GM04503 (cell line): Measurements from ENCODE around the gene RTBDN.
A peak's percentile ranks its signal among the peaks of the same experiment; 100 is the strongest.

Source experiments
- DNase-seq: peaks from one replicate; pipeline ENCODE4 v3.0.0-alpha.2; 2012; ENCODE audit warnings: low read depth

Gene RTBDN

DNA sequence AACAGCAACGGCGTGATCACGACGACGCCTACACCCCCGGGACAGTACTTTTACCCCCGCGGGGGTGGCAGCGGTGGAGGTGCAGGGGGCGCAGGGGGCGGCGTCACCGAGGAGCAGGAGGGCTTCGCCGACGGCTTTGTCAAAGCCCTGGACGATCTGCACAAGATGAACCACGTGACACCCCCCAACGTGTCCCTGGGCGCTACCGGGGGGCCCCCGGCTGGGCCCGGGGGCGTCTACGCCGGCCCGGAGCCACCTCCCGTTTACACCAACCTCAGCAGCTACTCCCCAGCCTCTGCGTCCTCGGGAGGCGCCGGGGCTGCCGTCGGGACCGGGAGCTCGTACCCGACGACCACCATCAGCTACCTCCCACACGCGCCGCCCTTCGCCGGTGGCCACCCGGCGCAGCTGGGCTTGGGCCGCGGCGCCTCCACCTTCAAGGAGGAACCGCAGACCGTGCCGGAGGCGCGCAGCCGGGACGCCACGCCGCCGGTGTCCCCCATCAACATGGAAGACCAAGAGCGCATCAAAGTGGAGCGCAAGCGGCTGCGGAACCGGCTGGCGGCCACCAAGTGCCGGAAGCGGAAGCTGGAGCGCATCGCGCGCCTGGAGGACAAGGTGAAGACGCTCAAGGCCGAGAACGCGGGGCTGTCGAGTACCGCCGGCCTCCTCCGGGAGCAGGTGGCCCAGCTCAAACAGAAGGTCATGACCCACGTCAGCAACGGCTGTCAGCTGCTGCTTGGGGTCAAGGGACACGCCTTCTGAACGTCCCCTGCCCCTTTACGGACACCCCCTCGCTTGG lies 42.1 kb downstream of the RTBDN start:
- DNase-seq, result no peak

GRCh38 chr19:12791345-12792050 lies 42.9 kb downstream of the RTBDN start, which contains the start of gene JUNB:
TSS of gene JUNB (plus strand) at chr19:12791486. CDS start at chr19:12791772, 286 bp downstream.
- peak; percentile 71 for DNase-seq

GRCh38 chr19:12790628-12791344 lies 43.6 kb downstream of the RTBDN start:
- no peak for DNase-seq

- peak; percentile 75 for DNase-seq
These were observed 44.3 kb downstream of the RTBDN start for GRCh38 chr19:12789904-12790619.

DNA sequence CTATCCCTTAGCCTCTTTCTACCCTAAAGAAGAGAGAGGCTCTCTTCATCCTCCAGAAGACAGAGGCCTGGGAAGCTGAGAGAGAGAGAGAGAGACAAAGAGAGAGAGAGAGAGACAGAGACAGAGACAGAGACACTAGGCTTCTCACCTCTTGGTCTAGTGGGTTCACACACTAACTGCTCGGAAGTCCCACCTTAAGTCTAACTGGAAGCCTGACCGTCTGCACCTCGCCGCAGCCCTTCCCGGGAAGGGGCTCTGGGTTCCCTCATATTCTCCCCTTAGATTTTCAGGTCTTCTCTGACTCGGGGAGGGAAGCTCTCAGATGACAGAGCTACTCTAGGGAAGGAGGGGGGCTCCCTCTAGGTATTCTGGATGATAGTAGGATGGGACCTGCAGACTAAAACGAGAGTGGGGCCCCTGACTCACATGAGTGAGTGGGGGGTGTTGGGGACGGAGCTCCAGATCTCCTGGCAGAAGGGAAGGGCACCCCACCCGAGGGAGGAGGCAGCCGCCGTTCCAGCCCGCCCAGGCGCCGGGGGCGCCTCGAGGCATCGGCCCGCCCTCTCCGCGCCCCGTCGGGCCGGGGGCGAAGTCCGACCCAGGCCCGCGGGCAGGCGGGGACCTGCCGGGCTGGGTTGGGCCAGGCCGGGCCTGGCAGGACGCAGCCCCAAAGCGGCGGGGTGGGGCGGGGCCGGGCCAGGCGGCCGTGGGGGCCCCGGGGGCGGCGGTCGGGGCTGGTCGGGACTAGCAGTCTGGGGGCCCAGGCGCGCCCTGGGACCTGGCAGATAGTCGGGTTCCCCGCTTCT lies 45.1 kb downstream of the RTBDN start:
- no peak for DNase-seq

GRCh38 chr19:12788682-12789097 lies 45.7 kb downstream of the RTBDN start:
- no peak for DNase-seq

GRCh38 chr19:12788042-12788681 lies 46.2 kb downstream of the RTBDN start:
- DNase-seq, result no peak

DNA sequence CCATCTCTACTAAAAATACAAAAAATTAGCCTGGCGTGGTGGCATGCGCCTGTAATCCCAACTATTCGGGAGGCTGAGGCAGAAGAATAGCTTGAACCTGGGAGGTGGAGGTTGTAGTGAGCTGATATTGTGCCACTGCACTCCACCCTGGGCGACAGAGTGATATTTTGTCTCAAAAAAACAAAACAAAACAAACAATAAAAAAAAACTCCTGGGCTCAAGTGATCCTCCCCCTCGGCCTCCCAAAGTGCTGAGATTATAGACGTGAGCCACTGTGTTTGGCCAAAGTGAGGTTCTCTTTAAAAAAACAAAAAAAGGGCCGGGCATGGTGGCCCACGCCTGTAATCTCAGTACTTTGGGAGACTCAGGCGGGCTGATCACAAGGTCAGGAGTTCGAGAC lies 46.9 kb downstream of the RTBDN start:
- DNase-seq, result no peak

- DNase-seq, result no peak
These were observed 47.4 kb downstream of the RTBDN start for GRCh38 chr19:12786952-12787351.

DNA sequence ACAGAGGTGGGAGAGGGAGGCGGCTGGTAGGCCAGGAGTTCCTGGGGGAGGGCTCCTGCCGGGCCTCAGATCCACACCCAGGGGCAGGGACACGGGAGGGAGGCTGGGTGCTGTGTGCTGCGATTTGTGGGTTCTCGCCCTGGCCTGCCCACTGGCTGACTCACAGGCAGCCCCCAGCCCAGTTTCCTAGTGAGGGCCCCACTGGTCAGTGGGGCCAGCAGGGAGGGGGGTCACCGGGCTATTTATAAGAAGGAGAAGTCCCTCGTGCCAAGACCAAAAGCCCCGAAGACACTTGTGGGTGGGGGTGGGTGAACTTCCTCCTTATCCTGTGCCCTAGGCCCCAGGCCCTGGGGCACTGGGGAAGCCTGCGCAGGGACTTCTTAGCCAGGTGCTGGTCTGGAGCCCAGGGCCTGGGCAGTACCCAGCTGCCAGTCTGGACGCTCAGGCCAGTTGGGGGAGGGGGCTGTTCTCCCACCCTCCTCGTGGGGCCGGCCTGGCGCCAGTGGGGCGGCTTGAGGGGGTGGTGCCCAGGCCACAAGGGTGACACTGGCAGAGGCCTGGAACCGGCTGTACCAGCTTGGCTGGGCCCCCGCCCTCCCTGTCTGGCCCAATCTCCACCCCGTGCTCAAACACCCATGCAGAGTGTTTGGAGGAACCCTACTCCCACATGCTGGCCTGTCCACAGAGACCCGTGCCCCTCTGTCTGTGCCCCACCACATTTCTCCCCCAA lies 48.1 kb downstream of the RTBDN start:
- no peak for DNase-seq

- no peak for DNase-seq
These were observed 48.8 kb downstream of the RTBDN start for GRCh38 chr19:12785431-12786031.

- DNase-seq, result no peak
These were observed 49.4 kb downstream of the RTBDN start for GRCh38 chr19:12784871-12785430.

GRCh38 chr19:12784394-12784870 lies 49.9 kb downstream of the RTBDN start:
- DNase-seq, result no peak

DNA sequence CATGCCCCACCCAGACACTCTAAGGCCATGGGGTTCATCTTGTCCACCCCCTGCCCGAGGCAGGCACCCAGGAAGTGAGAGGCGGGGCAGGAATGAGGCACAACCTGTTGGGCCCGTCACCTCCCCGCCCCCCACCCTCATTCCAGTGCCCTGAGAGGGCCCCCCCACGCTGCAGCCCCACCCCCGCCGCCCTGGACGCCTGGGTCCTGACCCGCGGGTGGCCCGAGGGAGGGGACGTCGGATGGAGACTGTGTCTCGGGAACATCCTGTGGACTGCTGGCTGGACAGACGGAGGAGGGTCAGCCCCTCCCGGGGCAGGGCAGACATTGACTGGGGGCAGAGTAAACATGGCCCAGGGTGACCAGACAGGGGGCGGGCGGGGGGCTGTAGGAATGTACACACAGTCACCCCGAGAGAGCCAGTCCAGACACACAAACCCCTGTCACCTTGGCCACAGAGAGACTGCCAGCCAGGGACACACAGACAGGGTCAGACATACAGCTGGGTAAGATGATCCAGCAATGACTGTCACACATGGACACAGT lies 50.5 kb downstream of the RTBDN start:
- DNase-seq, result no peak

GRCh38 chr19:12783291-12783848 lies 51.0 kb downstream of the RTBDN start:
- no peak for DNase-seq

- DNase-seq, result no peak
These were observed 51.7 kb downstream of the RTBDN start for GRCh38 chr19:12782424-12783290.

- no peak for DNase-seq
These were observed 52.3 kb downstream of the RTBDN start for GRCh38 chr19:12782174-12782423.
